BE2C (cell line): Measurements from ENCODE around the gene CSF2.

Experiments
- DNase-seq: peaks from one replicate; pipeline ENCODE4 v3.0.0-alpha.2; 2020
- H3K27me3 ChIP-seq: fragments of 250-450 bp; sonication (Bioruptor Pico); 2 replicates; pipeline ENCODE4 v1.5.1; 2020; ENCODE audit warnings: mild to moderate bottlenecking
- H3K36me3 ChIP-seq: fragments of 250-450 bp; sonication (Bioruptor Pico); 2 replicates; pipeline ENCODE4 v1.5.1; 2020; ENCODE audit warnings: mild to moderate bottlenecking
- H3K4me1 ChIP-seq: fragments of 250-450 bp; sonication (Bioruptor Pico); 2 replicates; pipeline ENCODE4 v1.5.1; 2020
- H3K4me3 ChIP-seq: 2 replicates; pipeline ENCODE4 v1.5.1; 2011; ENCODE audit warnings: low read depth, low read length
- H3K9me3 ChIP-seq: fragments of 250-450 bp; sonication (Bioruptor Pico); 2 replicates; pipeline ENCODE4 v1.5.1; 2020
- CTCF ChIP-seq: IDR thresholded peaks from 2 replicates; pipeline ENCODE4 v1.5.1; 2012; ENCODE audit warnings: mild to moderate bottlenecking, low read depth, low read length

CSF2 gene

GRCh38 chr5:132070460-132071337 lies 2.9 kb upstream of the CSF2 start:
- no peak for DNase-seq
- H3K27me3 ChIP-seq: no peaks in the 10 kb centered on the region
- no peaks in the 10 kb centered on the region for H3K36me3 ChIP-seq

GRCh38 chr5:132071338-132071707 lies 2.3 kb upstream of the CSF2 start:
- Histone ChIP-seq H3K36me3 (no peaks in the 10 kb centered on the region), H3K4me3 (no peak overlapping the region), H3K9me3 (no peaks in the 10 kb centered on the region), H3K27me3 (no peaks in the 10 kb centered on the region), H3K4me1 (no peaks in the 10 kb centered on the region)
- DNase-seq: no peak
- no peak for TF ChIP-seq CTCF

More at GRCh38 chr5:132070460-132071337, 2.9 kb upstream of the CSF2 start:
- no peak overlapping the region for H3K4me3 ChIP-seq
- no peak for TF ChIP-seq CTCF
- H3K4me1 ChIP-seq: no peaks in the 10 kb centered on the region
- no peaks in the 10 kb centered on the region for H3K9me3 ChIP-seq

GRCh38 chr5:132072070-132072469 lies 1.5 kb upstream of the CSF2 start:
- H3K27me3 ChIP-seq: no peaks in the 10 kb centered on the region
- H3K4me3 ChIP-seq: no peak overlapping the region
- TF ChIP-seq CTCF: no peak
- no peaks in the 10 kb centered on the region for H3K4me1 ChIP-seq
- no peak for DNase-seq
- H3K36me3 ChIP-seq: no peaks in the 10 kb centered on the region
- H3K9me3 ChIP-seq: no peaks in the 10 kb centered on the region

GRCh38 chr5:132072528-132072927 lies 1.1 kb upstream of the CSF2 start:
- no peaks in the 10 kb centered on the region for H3K9me3 ChIP-seq
- no peak overlapping the region for H3K4me3 ChIP-seq
- H3K27me3 ChIP-seq: no peaks in the 10 kb centered on the region
- DNase-seq: no peak
- no peaks in the 10 kb centered on the region for H3K36me3 ChIP-seq
- TF ChIP-seq CTCF: no peak
- no peaks in the 10 kb centered on the region for H3K4me1 ChIP-seq

GRCh38 chr5:132074091-132074771 lies 642 bp downstream of the CSF2 start:
- no peaks in the 10 kb centered on the region for H3K4me1 ChIP-seq
- no peaks in the 10 kb centered on the region for H3K27me3 ChIP-seq
- no peaks in the 10 kb centered on the region for H3K36me3 ChIP-seq
- DNase-seq: no peak
- H3K4me3 ChIP-seq: no peak overlapping the region
- no peak for TF ChIP-seq CTCF
- no peaks in the 10 kb centered on the region for H3K9me3 ChIP-seq
